OCI-LY3 (cell line): ENCODE results near the gene HOXA3.
A peak's percentile ranks its signal among the peaks of the same experiment; 100 is the strongest.

Source experiments
- H2AFZ ChIP-seq: fragments of 200-600, 300-600 bp; shearing (Covaris generic); 2 replicates; pipeline ENCODE4 v1.6.0; 2014; ENCODE audit warnings: antibody characterized with exemption, low read depth, low read length
- H3K27ac ChIP-seq: fragments of 200-600, 300-600 bp; sonication (generic); 2 replicates; pipeline ENCODE4 v1.5.1; 2014; ENCODE audit warnings: mild to moderate bottlenecking, low read length, moderate library complexity, mixed read lengths
- H3K27me3 ChIP-seq: fragments of 200-600, 300-600 bp; sonication (generic); 2 replicates; pipeline ENCODE4 v1.6.1; 2014; ENCODE audit warnings: low read depth, low read length, mixed read lengths
- H3K36me3 ChIP-seq: fragments of 200-600, 300-600 bp; sonication (generic); replicated peaks from 2 replicates; pipeline ENCODE3; 2014; ENCODE audit warnings: low read depth, low read length, mixed read lengths
- H3K4me1 ChIP-seq: fragments of 300-600, 200-600 bp; sonication (generic); 2 replicates; pipeline ENCODE4 v1.6.1; 2014; ENCODE audit warnings: low read length, mixed read lengths
- H3K4me2 ChIP-seq: fragments of 200-600, 300-600 bp; sonication (generic); 2 replicates; pipeline ENCODE4 v1.6.1; 2014; ENCODE audit warnings: low read length, mixed read lengths
- H3K4me3 ChIP-seq: fragments of 300-600, 200-600 bp; sonication (generic); 2 replicates; pipeline ENCODE4 v1.5.1; 2014; ENCODE audit warnings: antibody characterized with exemption, mild to moderate bottlenecking, low read length, moderate library complexity
- H3K79me2 ChIP-seq: fragments of 300-600, 200-600 bp; shearing (Covaris generic); 2 replicates; pipeline ENCODE4 v1.6.1; 2014; ENCODE audit warnings: mild to moderate bottlenecking, low read length, mixed read lengths
- H3K9ac ChIP-seq: fragments of 300-600, 200-600 bp; shearing (Covaris generic); 2 replicates; pipeline ENCODE4 v1.6.0; 2014; ENCODE audit warnings: mild to moderate bottlenecking, low read length, moderate library complexity
- H3K9me3 ChIP-seq: fragments of 200-600, 300-600 bp; shearing (Covaris generic); 2 replicates; pipeline ENCODE4 v1.6.1; 2014; ENCODE audit warnings: low read length, mixed read lengths; ENCODE audit not compliant: insufficient read depth
- H4K20me1 ChIP-seq: fragments of 200-600, 300-600 bp; sonication (generic); 2 replicates; pipeline ENCODE4 v1.6.1; 2016; ENCODE audit warnings: low read length, mixed read lengths; ENCODE audit not compliant: insufficient read depth
- CTCF ChIP-seq: fragments of 200-600, 300-600 bp; sonication (generic); IDR thresholded peaks from 2 replicates; pipeline ENCODE4 v1.5.1; 2014; ENCODE audit warnings: antibody characterized with exemption, low read length, low read depth
- EZH2phosphoT487 ChIP-seq: fragments of 200-600 bp; shearing (Covaris generic); IDR thresholded peaks from 2 replicates; pipeline ENCODE4 v1.6.1; 2018; ENCODE audit warnings: antibody characterized with exemption, mixed run types, low read depth

Gene HOXA3

DNA sequence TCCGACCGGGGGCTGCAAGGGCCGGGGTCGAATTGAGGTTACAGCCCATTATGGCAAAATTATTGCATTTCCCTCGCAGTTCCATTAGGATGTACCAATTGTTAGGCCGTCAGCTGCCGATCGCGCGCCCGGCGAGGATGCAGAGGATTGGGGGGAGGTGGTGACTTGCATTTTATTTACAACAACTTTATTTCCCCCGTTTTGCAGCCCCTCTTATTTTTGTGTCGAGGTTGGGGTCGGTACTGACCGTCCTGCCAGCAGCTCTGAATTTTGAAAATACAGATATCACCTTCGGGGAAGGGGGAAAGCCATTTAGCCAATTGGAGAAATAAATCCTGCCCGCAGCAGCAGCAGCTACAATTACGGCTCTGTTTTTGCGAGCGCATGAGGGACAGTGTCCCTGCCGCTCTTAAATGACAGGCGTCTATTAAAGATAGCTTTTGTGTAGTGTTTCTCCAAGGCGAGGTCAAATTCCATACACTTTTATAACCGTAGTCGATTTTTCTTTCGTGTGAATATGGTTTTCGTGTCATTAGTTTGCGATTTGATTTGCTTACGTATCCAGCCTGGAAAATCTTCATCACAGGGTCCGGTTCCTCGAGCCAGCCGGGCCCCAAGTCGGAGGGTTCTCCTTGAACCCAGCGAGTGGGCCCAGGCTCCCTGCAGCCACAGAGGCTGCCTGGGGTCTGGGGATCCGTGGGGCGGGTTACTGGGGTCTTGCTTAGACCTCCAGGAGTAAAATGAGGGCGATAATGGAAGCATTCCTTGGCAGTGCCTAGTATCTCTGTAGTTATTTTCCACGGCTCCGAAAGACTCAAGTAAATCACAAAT lies 8.2 kb downstream of the HOXA3 start:
- no peak overlapping the region for H3K27ac ChIP-seq

GRCh38 chr7:27143023-27143949 lies 9.1 kb downstream of the HOXA3 start, which contains the start of gene HOXA5:
Gene HOXA5, minus strand, starts transcription at chr7:27143681. Its CDS starts 74 bp downstream, at chr7:27143607.
- Histone ChIP-seq H3K9ac (peak within 1 kb of the TSS; percentile 57), H3K79me2 (no peaks in the 10 kb centered on the region; the same call in 1 of the 2 replicates), H4K20me1 (no peaks in the 10 kb centered on the region), H3K36me3 (no peaks in the 10 kb centered on the region), H2AFZ (no peak within 1 kb of the TSS; the same call in 1 of the 2 replicates), H3K27me3 (no peaks in the 10 kb centered on the region; the same call in 1 of the 2 replicates), H3K4me2 (peak within 1 kb of the TSS; percentile 96), H3K4me3 (peak within 1 kb of the TSS; percentile 88), H3K27ac (no peak within 1 kb of the TSS), H3K9me3 (no peaks in the 10 kb centered on the region), H3K4me1 (0 out of 2 replicates have a peak, but pooled peaks cover 3% of the 10 kb centered on the region)
- peak; percentile 72 for TF ChIP-seq CTCF
- TF ChIP-seq EZH2phosphoT487 = no peak

More for the DNA sequence above, 8.2 kb downstream of the HOXA3 start:
- H3K9ac ChIP-seq = no peak overlapping the region
- H3K36me3 ChIP-seq = no peaks in the 10 kb centered on the region
- TF ChIP-seq CTCF (no peak), EZH2phosphoT487 (no peak)
- no peaks in the 10 kb centered on the region for H4K20me1 ChIP-seq
- H3K4me1 ChIP-seq = peaks cover 5% of the 10 kb centered on the region; the same call in 1 of the 2 replicates
- no peak overlapping the region for H2AFZ ChIP-seq
- H3K4me2 ChIP-seq = peak overlapping the region; percentile 31; the same call in 1 of the 2 replicates
- no peaks in the 10 kb centered on the region for H3K9me3 ChIP-seq
- peaks cover 1% of the 10 kb centered on the region for H3K79me2 ChIP-seq
- no peaks in the 10 kb centered on the region; the same call in 1 of the 2 replicates for H3K27me3 ChIP-seq
- no peak overlapping the region for H3K4me3 ChIP-seq

DNA sequence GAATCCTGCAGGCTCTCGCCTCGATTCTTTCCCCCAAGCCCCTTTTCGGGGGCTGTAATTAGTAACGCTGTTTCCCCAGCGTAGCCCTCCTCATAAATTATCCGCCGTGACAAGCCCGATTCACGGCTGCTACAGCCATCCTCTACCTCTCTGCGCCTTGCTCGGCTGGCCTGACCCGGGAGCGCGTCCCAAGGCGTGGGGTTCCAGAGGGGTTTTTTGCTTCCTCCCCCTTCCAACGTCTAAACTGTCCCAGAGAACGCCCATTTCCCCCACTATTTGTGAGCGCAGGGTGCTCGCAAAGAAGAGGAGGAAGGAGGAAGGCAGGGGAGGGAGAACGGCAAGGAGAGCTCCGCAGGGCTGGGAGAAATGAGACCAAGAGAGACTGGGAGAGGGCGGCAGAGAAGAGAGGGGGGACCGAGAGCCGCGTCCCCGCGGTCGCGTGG lies 9.8 kb downstream of the HOXA3 start:
- Histone ChIP-seq H3K4me1 (0 out of 2 replicates have a peak, but pooled peaks cover 3% of the 10 kb centered on the region), H3K9me3 (no peaks in the 10 kb centered on the region), H3K4me3 (peak overlapping the region; percentile 88), H3K9ac (peak overlapping the region; percentile 57), H3K4me2 (peak overlapping the region; percentile 96), H3K79me2 (no peaks in the 10 kb centered on the region), H2AFZ (no peak overlapping the region; the same call in 1 of the 2 replicates), H3K27me3 (peaks cover 5% of the 10 kb centered on the region), H3K27ac (no peak overlapping the region), H4K20me1 (no peaks in the 10 kb centered on the region), H3K36me3 (no peaks in the 10 kb centered on the region)
- TF ChIP-seq EZH2phosphoT487 (no peak), CTCF (no peak)
